Head of caudate nucleus (tissue), 42 donors: ENCODE data around the gene PAOX.
A peak's percentile ranks its signal among the peaks of the same experiment; 100 is the strongest.

Source experiments
- DNase-seq, 42 donors: peaks; one replicate each; pipeline versions ENCODE4 v3.0.0 to v3.0.0-alpha.2; 2020 to 2021; ENCODE audit warnings: mixed read lengths in 7 of 42
- intact Hi-C: fragments of 100-400 bp; cut with DNase I; formaldehyde crosslinking; loops from one replicate; pipeline ENCODE4 v1.15.0; 2022

The PAOX gene

DNA sequence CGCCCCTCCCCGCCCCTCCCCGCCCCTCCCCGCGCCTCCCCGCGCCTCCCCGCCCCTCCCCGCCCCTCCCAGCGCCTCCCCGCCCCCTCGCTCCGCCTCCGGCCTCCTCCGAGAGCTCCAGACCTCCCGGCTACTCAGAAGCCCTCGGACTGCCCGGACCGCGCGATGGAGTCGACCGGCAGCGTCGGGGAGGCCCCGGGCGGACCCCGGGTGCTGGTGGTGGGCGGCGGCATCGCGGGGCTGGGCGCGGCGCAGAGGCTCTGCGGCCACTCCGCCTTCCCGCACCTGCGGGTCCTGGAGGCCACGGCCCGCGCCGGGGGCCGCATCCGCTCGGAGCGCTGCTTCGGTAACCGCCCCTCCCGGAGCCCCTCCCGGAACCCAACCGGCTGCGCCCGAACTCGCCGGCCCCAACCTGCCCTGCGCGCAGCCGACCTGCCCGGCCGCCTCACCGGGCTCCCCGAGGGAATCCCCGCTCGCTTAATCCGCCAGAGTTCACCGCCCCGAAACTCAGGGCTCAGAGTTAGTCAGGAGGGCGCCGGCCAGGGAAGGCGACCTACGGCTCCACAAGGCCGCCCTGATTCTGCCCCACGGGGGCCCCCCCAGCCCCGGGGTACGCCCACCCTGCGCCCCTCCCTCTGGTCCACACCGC lies at the start of gene PAOX:
TSS of gene PAOX (plus strand) at position 111 of the 649 bp plus-strand sequence. CDS start at position 166, 55 bp downstream.
- DNase-seq: peak in 41 of 42 donors; percentile 38 to 89 (median 77)
- intact Hi-C loops: no loop called here

- DNase-seq: peak; percentile 81 to 96 (median 91)
- intact Hi-C loops: no loop called here
Measured at GRCh38 chr10:133329491-133330202, 49.4 kb upstream of the PAOX start.

- no peak for DNase-seq
- intact Hi-C loops: no loop called here
Measured at GRCh38 chr10:133332936-133333699, 45.9 kb upstream of the PAOX start.

GRCh38 chr10:133334503-133335245 lies 44.4 kb upstream of the PAOX start:
- peak in 3 of 42 donors; percentile 34 to 48 (median 37) for DNase-seq
- intact Hi-C loops: no loop called here

DNA sequence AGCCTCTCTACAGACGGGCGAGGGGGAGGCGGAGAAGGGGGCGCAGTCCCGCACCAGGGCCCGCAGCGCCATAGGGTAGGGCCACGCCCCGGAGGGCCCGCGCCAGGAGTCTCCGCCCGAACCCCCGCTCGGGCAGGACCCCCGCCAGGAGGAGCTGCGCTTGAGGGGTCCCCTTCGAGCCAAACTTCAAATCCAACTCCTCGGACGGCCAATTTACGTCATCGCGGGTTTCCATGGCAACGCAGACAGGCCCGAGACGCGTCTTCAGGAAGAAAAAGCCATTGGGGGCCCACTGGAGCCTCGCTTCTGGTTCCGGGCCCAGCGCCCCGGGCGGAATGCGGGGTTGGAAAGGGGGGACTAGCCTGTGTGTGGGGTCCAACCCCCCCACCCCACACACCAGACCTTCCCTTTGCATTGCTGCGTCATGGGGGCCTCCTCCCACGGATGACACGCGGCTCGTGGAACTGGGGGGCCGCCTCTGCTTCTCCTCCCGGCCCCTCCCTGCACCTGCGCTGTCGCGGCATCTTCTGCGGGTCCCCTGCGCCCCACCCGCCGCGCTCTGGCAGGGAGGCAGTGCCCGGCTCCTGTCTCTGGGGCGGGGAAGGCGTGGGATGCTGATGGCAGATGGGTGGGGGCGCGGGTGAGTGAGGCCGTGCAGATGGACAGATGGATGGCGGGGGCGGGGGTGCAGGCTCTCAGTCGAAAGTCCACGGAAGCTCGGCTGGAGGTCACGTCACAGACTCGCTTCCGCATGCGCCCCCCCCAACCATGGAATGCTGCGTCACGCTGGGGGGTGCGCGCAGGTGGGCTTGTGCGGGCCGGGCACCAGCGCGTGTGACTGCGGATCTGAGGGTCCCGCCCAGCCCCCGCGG lies 43.6 kb upstream of the PAOX start:
- DNase-seq: peak; percentile 47 to 93 (median 79)
- intact Hi-C loops: no loop called here

DNA sequence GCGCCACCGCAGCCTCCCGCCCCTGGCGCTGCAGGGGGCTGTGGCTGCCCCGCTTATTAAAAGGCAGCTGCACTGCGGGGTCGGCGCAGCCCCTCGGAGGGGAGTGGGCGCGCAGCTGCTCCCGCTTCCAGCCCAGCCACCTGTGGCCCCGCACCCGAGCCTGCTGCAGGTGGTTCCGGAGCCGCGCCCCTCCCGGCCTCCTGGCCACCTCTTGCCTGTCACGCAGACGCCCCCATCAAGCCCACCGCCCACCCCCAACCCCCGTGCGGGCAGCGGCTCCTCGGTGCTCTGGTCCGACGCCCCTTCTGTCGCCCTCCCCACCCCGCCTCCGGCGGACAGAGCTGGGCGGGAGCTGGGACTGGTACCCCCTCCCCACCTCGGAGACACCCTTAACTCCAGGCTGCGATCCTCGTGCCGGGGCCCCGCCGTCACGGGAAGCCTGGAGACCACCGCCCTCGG lies 42.9 kb upstream of the PAOX start:
- DNase-seq: peak in 2 of 42 donors; percentile 25 to 27
- intact Hi-C loops: no loop called here

- DNase-seq: peak; percentile 72 to 97 (median 90)
- intact Hi-C loops: no loop called here
Measured at GRCh38 chr10:133336577-133337369, 42.3 kb upstream of the PAOX start, which contains the start of gene CALY. CALY (minus strand) TSS chr10:133336896; CDS start chr10:133328989, 7,907 bp downstream.

GRCh38 chr10:133337370-133337725 lies 41.7 kb upstream of the PAOX start:
- DNase-seq: no peak
- intact Hi-C loops: no loop called here

DNA sequence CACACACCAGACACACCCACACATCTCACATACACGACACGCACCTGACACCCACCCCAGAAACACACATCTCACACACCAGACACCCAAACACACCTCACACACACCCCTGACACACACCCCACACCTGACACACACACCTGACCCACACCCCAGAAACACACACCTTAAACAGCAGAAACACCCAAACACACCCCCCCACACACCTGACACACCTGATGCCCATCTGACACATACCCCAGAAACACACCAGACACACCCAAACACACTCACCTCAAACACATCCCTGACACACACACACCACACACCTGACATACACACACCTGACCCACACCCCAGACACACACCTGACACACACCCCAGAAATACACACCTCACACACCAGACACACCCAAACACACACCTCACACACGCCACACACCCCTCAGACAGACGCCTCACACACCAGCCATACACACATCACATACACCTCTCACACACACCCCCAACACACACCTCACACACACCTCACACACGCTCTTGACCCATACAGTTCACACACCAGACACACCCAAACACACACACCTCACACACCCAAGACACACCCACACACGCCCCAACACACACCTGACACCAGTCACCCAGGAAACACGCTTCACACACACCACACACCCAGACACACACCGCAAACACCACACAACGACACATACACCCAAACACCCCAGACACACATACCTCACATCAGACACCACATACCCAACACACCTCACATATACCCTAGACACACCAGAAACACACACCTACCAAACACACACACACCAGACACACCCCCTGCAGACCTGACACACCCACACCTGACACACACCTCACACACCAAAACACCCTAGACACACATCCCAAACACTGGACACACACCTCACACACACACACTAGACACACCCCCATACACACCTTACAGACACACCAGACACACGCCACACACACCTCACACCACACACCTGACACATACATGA lies 40.7 kb upstream of the PAOX start:
- no peak for DNase-seq
- intact Hi-C loops: no loop called here

GRCh38 chr10:133339708-133340380 lies 39.2 kb upstream of the PAOX start:
- DNase-seq: no peak
- intact Hi-C loops: no loop called here

DNA sequence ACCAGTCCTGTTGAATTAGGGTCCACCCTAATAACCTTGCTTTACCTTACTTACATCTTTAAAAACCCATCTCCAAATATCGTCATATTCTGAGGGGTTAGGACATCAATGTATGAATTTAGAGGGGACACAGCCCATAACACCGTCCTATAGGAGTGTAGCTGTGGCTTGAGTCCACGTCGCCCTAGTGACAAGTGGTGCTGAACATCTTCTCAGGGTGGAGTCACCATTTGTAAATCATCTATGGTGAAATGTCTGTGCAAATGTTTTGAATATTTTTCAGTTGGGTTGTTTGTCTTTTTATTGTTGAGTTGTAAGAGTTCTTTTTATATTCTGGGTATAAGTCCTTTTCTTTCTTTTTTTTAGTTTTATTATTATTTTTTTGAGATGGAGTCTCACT lies 37.1 kb upstream of the PAOX start:
- intact Hi-C loops: no loop called here

GRCh38 chr10:133342942-133343341 lies 36.1 kb upstream of the PAOX start:
- intact Hi-C loops: no loop called here
- no peak for DNase-seq

More for the DNA sequence above, 37.1 kb upstream of the PAOX start:
- DNase-seq: no peak

- DNase-seq: no peak
- intact Hi-C loops: no loop called here
Measured at GRCh38 chr10:133343558-133343957, 35.5 kb upstream of the PAOX start.

DNA sequence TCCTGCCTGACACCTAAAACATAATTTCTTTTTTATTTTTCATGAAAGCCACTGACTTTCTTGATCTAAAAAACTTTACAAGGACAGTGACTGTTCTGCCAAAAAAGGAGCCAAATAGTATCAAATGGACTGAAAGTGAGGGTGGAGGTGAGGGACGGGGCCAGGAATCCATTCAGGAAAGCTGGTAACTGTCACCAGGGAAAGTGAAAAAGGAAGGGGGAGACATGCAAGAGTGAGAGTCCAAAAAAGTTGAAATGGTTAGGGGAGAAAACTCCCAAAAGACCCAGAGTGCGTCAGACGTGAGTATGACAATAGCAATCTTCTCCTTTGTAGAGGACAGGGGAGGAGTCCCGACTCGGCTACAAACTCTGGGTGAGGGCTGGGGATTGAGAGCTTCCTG lies 34.8 kb upstream of the PAOX start:
- intact Hi-C loops: no loop called here
- no peak for DNase-seq

- intact Hi-C loops: no loop called here
- DNase-seq: no peak
Measured at GRCh38 chr10:133346413-133346812, 32.6 kb upstream of the PAOX start.
